Stimulated activated CD8-positive, alpha-beta memory T cell treated with anti-CD3 and anti-CD28 coated beads, Interleukin-7, amount 100 ng/mL, for 4 hours (primary cell): ENCODE data around the gene PRKD3.
A peak's percentile ranks its signal among the peaks of the same experiment; 100 is the strongest.

Source experiments
- DNase-seq, 2 donors: peaks; one replicate each; pipeline ENCODE4 v3.0.0-alpha.2; 2020; ENCODE audit warnings: low read depth in 2 of 2

PRKD3 gene

GRCh38 chr2:37324786-37325624, at the start of gene PRKD3:
Gene PRKD3, minus strand, starts transcription at chr2:37324833. Its CDS starts 8,309 bp downstream, at chr2:37316524.
- peak; percentile 17 to 41 for DNase-seq

GRCh38 chr2:37372000-37372399, 47.4 kb upstream of the PRKD3 start:
- no peak for DNase-seq

GRCh38 chr2:37370666-37371065, 46.0 kb upstream of the PRKD3 start:
- no peak for DNase-seq

GRCh38 chr2:37367984-37368383, 43.4 kb upstream of the PRKD3 start:
- peak in 1 of 2 donors; percentile 20 for DNase-seq

- no peak for DNase-seq
Observed at GRCh38 chr2:37367310-37367709, 42.7 kb upstream of the PRKD3 start.

GRCh38 chr2:37366773-37367172, 42.1 kb upstream of the PRKD3 start:
- no peak for DNase-seq

GRCh38 chr2:37365669-37366068, 41.0 kb upstream of the PRKD3 start:
- DNase-seq = no peak

GRCh38 chr2:37364351-37364750, 39.7 kb upstream of the PRKD3 start:
- DNase-seq = no peak

- no peak for DNase-seq
Observed at GRCh38 chr2:37361994-37362698, 37.5 kb upstream of the PRKD3 start.

- no peak for DNase-seq
Observed at GRCh38 chr2:37361216-37361815, 36.7 kb upstream of the PRKD3 start.

- no peak for DNase-seq
Observed at GRCh38 chr2:37358466-37358865, 33.8 kb upstream of the PRKD3 start.

- DNase-seq = no peak
Observed at GRCh38 chr2:37357530-37357929, 32.9 kb upstream of the PRKD3 start.

GRCh38 chr2:37357069-37357468, 32.4 kb upstream of the PRKD3 start:
- no peak for DNase-seq

GRCh38 chr2:37356299-37356698, 31.7 kb upstream of the PRKD3 start:
- DNase-seq = no peak

GRCh38 chr2:37355735-37356134, 31.1 kb upstream of the PRKD3 start:
- no peak for DNase-seq

GRCh38 chr2:37354531-37354930, 29.9 kb upstream of the PRKD3 start:
- DNase-seq = no peak

GRCh38 chr2:37350034-37350433, 25.4 kb upstream of the PRKD3 start:
- DNase-seq = no peak

- no peak for DNase-seq
Observed at GRCh38 chr2:37349231-37349860, 24.7 kb upstream of the PRKD3 start.

GRCh38 chr2:37348155-37348554, 23.5 kb upstream of the PRKD3 start:
- DNase-seq = no peak

GRCh38 chr2:37344453-37345361, 20.1 kb upstream of the PRKD3 start, which contains the start of gene QPCT:
Gene QPCT, plus strand, starts transcription at chr2:37344630. Its CDS starts 102 bp downstream, at chr2:37344732.
- peak; percentile 40 to 73 for DNase-seq
